HG02588 (cell line): Measurements from ENCODE around the gene HELZ.
A peak's percentile ranks its signal among the peaks of the same experiment; 100 is the strongest.

Experiments used
- ATAC-seq: cut with Tn5 transposase; IDR thresholded peaks from one replicate; pipeline ENCODE4 v1.9.1; 2021; ENCODE audit warnings: mild to moderate bottlenecking, moderate library complexity; ENCODE audit not compliant: unreplicated experiment

The HELZ gene

GRCh38 chr17:67196422-67196821 is 48.6 kb downstream of the HELZ start:
- ATAC-seq: no peak

- ATAC-seq: no peak
These were observed 50.9 kb downstream of the HELZ start for GRCh38 chr17:67194134-67194533.

- ATAC-seq: no peak
These were observed 57.1 kb downstream of the HELZ start for GRCh38 chr17:67187927-67188326.

- ATAC-seq: no peak
These were observed 58.2 kb downstream of the HELZ start for GRCh38 chr17:67186782-67187181.

GRCh38 chr17:67183531-67183930 is 61.5 kb downstream of the HELZ start:
- no peak for ATAC-seq

DNA sequence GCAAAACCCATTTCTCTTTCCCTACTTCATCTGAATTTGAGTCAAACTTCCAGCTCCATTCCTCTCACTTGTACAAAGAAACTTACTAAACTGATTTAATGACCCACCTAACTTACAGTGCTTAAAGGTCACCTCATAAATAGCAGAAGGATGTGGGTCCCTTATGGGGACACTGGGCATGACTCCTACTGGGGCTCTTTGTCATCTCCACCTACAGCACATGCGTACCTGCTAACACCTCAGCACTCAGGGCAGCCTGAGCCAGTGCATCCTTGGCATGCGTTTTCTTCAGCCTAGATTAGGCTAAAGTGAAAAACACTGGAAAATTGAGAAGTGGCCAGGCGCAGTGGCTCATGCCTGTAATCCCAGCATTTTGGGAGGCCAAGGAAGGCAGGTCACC is 63.2 kb downstream of the HELZ start:
- no peak for ATAC-seq

DNA sequence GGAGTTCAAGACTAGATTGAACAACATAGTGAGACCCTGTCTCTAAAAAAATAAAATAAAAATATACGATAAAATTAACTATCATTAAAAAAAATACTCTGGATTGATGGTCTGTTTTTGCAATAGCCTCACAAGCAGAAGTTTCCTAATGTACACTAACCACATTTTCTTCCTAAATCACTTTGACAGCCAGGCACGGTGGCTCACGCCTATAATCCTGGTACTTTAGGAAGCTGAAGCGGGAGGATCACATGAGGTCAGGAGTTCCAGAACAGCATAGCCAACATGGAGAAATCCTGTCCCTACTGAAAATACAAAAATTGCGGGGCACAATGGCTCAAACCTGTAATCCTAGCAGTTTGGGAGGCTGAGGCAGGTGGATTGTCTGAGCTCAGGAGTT is 64.7 kb downstream of the HELZ start:
- no peak for ATAC-seq

DNA sequence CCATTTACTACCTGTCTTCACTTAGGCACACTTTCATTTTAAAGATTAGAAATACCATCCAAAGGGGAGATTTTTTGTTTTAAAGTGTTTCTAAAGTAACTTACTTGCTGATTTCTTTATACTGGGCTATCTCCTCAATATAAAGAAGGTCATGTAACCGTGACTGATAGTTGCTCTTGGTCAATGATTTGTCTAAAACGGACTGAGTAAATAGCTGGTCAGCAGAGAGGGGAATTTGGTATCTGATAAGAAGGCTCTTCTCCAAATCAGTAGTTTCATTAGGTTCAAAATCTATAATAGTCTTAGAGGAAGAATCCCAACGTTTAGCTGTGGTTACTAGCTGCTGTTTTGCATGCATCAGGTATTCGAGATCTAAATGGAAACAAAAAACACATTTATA is 66.4 kb downstream of the HELZ start:
- ATAC-seq: no peak

- ATAC-seq: no peak
These were observed 67.3 kb downstream of the HELZ start for GRCh38 chr17:67177732-67178131.

GRCh38 chr17:67174190-67174589 is 70.8 kb downstream of the HELZ start:
- no peak for ATAC-seq

DNA sequence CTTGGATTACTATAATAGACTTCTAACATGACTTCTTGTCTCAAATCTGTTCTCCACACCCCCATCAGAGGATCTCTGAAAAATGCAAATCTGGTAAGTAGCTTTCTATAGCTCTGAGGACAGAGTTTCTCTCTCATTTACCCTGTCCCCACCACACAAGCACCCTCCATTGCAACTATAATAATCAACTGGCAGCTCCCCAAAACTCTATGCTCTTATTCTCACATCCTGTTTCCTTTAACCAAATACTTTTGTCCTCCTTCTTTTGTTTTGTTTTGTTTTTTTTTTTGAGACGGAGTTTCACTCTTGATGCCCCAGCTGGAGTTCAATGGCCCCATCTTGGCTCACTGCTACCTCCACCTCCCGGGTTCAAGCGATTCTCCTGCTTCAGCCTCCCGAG is 73.4 kb downstream of the HELZ start:
- ATAC-seq: peak; percentile 92

DNA sequence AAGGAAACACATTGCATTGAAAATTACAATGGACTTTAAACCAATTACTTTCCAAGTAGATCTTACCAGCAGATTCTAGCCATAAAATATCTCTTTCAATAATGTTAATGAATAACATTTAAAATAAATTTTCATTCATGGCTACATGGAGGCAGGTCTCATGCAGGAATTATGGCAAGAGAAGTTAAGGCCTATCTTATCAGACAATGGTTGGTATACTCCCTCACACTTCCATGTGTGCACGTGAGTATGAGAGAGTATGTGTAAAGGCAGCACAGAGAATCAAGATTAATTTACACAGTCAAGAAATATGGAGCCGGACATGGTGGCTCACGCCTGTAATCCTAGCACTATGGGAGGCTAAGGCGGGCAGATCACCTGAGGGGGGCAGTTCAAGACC is 76.5 kb downstream of the HELZ start:
- no peak for ATAC-seq

- no peak for ATAC-seq
These were observed 79.8 kb downstream of the HELZ start for GRCh38 chr17:67165201-67165600.

DNA sequence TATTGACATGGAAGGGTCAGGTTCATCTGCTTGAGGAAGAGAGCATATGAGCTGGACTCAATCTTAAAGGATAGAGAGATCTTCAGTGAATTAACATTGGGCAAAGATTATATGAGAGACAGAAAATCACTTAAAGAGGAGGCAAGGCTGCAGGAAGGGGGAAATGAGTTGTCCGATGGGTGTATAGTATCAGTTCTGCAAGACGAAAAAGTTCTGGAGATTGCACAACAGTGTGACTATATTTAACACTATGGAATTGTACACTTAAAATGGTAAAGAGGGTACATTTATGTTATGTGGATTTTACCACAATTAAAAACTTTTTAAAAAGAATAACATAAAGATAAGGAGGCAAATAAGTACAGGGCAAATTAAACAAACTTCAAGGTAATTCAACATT is 80.7 kb downstream of the HELZ start:
- ATAC-seq: no peak

GRCh38 chr17:67162771-67163170 is 82.2 kb downstream of the HELZ start:
- ATAC-seq: no peak

DNA sequence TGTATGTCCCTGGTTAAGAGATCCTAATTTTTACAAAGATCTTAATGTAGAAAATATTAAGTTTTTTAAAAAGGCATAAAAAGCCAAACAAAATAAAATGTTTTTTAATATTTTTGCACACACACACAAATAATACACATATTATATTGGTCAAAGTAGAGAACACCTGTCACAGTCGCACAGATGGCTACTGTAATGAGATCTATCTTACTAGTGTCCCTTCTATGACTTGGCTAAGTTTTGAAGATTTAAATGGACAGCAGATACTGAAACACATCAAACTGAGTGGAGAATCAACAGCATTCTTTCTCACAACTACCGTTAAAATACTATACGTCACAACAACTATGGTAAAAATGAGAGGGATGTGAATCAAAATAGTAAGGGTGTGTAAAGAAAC is 83.4 kb downstream of the HELZ start:
- no peak for ATAC-seq

DNA sequence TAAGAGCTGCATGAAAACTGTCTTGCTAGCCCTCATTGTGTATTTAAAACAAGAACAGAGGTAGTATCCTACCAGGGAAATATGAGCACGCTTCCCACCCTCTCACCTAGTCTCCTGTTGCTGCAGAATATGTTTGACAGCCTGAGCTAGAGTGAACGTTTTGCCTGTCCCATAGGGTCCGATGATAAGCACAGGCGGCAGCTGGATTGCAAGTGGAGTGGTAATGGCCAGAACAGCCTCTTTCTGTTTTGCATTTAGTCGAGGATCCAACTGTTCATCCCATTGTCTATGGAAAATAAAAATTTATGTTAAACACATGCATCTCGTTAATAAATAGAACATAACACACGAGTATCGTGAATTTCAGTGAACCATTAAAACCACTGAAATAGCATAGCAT is 84.2 kb downstream of the HELZ start:
- no peak for ATAC-seq

DNA sequence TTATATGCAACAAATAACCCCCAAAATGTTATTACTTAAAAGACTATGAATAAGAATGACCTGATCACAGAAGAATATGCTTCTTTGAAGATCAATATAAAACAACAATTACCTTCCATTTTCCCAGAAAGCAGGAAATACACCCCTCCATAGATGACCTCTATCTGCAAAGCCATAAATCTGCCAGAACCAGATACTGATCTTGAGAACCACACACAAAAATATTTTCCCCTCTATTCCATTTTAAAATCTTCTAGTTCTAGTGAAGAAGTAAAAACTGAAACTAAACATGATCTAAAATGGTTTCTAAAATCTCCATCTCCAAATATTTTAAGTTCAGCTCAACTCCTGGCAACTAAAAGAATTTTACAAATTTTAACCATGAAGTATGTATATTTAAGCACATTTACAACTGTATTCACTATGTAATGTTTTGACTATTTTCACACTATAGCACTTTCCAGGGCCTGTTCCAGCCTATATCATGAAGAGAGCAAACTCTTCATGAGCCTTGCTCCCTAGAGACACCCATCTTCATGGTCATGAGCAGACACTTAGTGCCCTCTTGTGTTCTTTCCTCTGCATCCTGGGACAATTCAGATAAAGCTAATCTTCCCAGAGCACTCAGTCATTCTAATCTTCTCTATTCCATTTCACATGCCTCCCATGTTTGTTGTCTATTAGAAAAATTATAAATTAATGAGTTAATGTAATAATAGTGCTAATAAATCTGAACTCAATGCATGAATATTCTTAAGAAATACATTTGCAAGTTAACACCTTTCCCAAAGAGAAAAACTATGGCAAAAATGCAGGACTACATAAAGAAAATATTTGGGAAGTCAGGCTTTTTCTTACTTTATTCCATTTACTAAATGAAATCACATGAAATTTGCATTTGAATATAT is 87.0 kb downstream of the HELZ start:
- no peak for ATAC-seq

DNA sequence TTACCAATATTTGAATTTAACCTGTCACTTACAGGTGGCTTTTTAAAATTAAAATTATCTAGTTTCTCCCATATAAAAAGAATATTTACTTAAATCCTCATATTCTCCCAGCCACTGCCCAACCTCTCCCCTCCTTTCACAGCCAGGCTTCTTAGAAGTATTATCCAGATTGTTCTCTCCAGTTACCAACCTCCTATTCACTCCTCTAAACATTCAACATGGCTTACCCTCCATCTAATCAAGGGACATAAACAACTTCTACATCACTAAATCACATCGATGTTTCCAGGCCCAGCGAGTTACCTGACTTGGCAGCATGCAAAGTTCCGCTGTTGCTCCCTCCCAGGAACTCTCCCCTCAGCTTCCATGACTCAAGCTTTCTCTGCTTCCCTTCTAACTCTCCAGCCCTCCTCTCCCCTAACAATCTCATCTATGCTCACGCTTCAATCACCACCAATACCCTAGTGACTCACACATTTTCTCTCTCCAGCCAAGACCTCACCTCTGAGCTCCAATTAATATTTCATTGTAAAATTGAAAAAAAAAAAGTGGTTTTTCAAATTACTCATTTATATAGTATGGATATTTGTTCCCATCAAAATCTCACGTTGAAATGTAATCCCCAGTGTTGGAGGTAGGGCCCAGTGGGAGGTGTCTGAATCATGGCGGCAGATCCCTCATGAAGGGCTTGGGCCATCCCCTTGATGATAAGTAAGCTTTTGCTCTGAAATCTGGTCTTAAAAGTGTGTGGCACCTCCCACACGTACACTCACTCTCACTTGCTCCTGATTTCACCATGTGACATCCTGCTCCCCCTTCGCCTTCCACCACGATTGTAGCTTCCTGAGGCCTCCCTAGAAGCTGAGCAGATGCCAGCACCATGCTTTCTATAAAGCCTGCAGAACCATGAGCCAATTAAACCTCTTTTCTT is 88.5 kb downstream of the HELZ start:
- no peak for ATAC-seq

DNA sequence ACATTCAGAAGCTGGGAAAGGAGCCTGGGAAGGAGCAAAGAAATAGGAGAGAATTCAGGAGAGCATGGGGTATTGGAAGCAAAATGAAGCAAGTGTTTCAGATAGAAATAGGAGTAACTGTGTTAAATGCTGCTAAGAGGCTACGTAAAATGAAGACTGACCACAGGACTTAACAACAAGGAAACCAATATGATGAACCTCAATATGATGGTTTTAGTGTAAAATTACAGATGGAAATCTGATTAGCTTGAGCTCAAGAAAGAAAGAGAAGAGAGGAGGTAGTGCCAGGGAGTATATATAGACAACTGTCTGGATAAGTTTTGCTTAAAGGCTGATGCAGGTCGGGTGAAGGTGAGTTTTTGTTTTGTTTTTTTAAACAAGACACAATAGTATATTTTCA is 92.2 kb downstream of the HELZ start:
- ATAC-seq: no peak

- no peak for ATAC-seq
These were observed 93.3 kb downstream of the HELZ start for GRCh38 chr17:67151717-67152116.

- no peak for ATAC-seq
These were observed 94.2 kb downstream of the HELZ start for GRCh38 chr17:67150826-67151225.
